Liver (tissue), 9 donors: ENCODE data around the gene TLR10. TPM values are rescaled to one million over a fixed set of nuclear protein-coding genes. Genes with fewer than 3 reads are reported as not detected.
"Not testable (repeated sequence)": the region's sequence is repeated elsewhere in the genome, so short reads cannot be mapped to it uniquely, and the experiment has no call there.

Experiments used
- DNase-seq: peaks from one replicate; pipeline ENCODE4 v3.0.0-alpha.2; 2017; ENCODE audit warnings: low spot score
- H3K27ac ChIP-seq, 2 donors: one replicate each; pipeline ENCODE4 v1.7.0; 2013; ENCODE audit warnings: inconsistent platforms in 2 of 2, low read length in 2 of 2, control low read depth in 1 of 2, low read depth in 1 of 2, mild to moderate bottlenecking in 1 of 2
- H3K27me3 ChIP-seq, 4 donors: one replicate each; pipeline versions ENCODE4 v1.6.1 to v1.7.0; 2013; ENCODE audit warnings: low read length in 3 of 4, inconsistent platforms in 1 of 4, mild to moderate bottlenecking in 1 of 4, moderate library complexity in 1 of 4; ENCODE audit not compliant: control insufficient read depth in 4 of 4, insufficient read depth in 4 of 4
- H3K36me3 ChIP-seq, 4 donors: one replicate each; pipeline versions ENCODE4 v1.6.1 to v1.7.0; 2013; ENCODE audit warnings: low read length in 3 of 4, mild to moderate bottlenecking in 3 of 4, low read depth in 1 of 4, moderate library complexity in 1 of 4; ENCODE audit not compliant: control insufficient read depth in 4 of 4, insufficient read depth in 3 of 4
- H3K4me1 ChIP-seq, 4 donors: one replicate each; pipeline versions ENCODE4 v1.6.1 to v1.7.0; 2013; ENCODE audit warnings: low read length in 3 of 4, mild to moderate bottlenecking in 3 of 4, moderate library complexity in 1 of 4; ENCODE audit not compliant: control insufficient read depth in 4 of 4, insufficient read depth in 4 of 4
- H3K4me3 ChIP-seq, 3 donors: one replicate each; pipeline versions ENCODE4 v1.6.1 to v1.7.0; 2013; ENCODE audit warnings: low read length in 3 of 3, control low read depth in 1 of 3, low read depth in 1 of 3, mild to moderate bottlenecking in 1 of 3
- H3K9ac ChIP-seq, 2 donors: one replicate each; pipeline ENCODE4 v1.7.0; 2013; ENCODE audit warnings: low read length in 2 of 2, mild to moderate bottlenecking in 2 of 2, moderate library complexity in 2 of 2, control low read depth in 1 of 2, low read depth in 1 of 2
- H3K9me3 ChIP-seq, 4 donors: one replicate each; pipeline versions ENCODE4 v1.6.1 to v1.7.0; 2013; ENCODE audit warnings: low read length in 3 of 4; ENCODE audit not compliant: control insufficient read depth in 4 of 4
- ATF3 ChIP-seq: IDR thresholded peaks from 2 replicates; pipeline ENCODE4 v1.6.1; 2016; ENCODE audit warnings: antibody characterized with exemption
- CTCF ChIP-seq: fragments of 150-350 bp; IDR thresholded peaks from 2 replicates; pipeline ENCODE4 v1.5.1; 2017; ENCODE audit warnings: improper control_type of control experiment, low read depth, low read length; ENCODE audit not compliant: missing input control
- EGR1 ChIP-seq, 2 donors: IDR thresholded peaks; 2 replicates each; pipeline ENCODE4 v1.6.1; 2016 to 2018; ENCODE audit warnings: antibody characterized with exemption in 2 of 2, low read depth in 2 of 2
- FOXA2 ChIP-seq: IDR thresholded peaks from 2 replicates; pipeline ENCODE4 v1.6.1; 2016; ENCODE audit warnings: antibody characterized with exemption
- GABPA ChIP-seq, 2 donors: IDR thresholded peaks in 1 of 2; conservative IDR thresholded peaks in 1 of 2; 2 replicates each; pipeline ENCODE4 v1.6.1; 2016; ENCODE audit warnings: antibody characterized with exemption in 2 of 2, mild to moderate bottlenecking in 1 of 2, moderate library complexity in 1 of 2
- HNF4A ChIP-seq, 2 donors: conservative IDR thresholded peaks; 2 replicates each; pipeline ENCODE4 v1.6.1; 2016; ENCODE audit warnings: antibody characterized with exemption in 2 of 2, mild to moderate bottlenecking in 2 of 2
- MAX ChIP-seq: IDR thresholded peaks from 2 replicates; pipeline ENCODE4 v1.6.1; 2016; ENCODE audit warnings: antibody characterized with exemption
- RAD21 ChIP-seq, 2 donors: IDR thresholded peaks; 2 replicates each; pipeline ENCODE4 v1.6.1; 2016; ENCODE audit warnings: antibody characterized with exemption in 2 of 2, mild to moderate bottlenecking in 2 of 2
- REST ChIP-seq: IDR thresholded peaks from 2 replicates; pipeline ENCODE4 v1.6.1; 2016; ENCODE audit warnings: antibody characterized with exemption, mild to moderate bottlenecking
- RXRA ChIP-seq, 2 donors: IDR thresholded peaks; 2 replicates each; pipeline ENCODE4 v1.6.1; 2017 to 2018; ENCODE audit warnings: antibody characterized with exemption in 2 of 2, mild to moderate bottlenecking in 1 of 2
- SP1 ChIP-seq: IDR thresholded peaks from 2 replicates; pipeline ENCODE4 v1.6.1; 2018; ENCODE audit warnings: antibody characterized with exemption, mild to moderate bottlenecking
- TAF1 ChIP-seq: conservative IDR thresholded peaks from 2 replicates; pipeline ENCODE4 v1.6.1; 2016; ENCODE audit warnings: antibody characterized with exemption, mild to moderate bottlenecking
- YY1 ChIP-seq: IDR thresholded peaks from 2 replicates; pipeline ENCODE4 v1.6.1; 2016; ENCODE audit warnings: antibody characterized with exemption, mild to moderate bottlenecking
- WGBS: extraction: QIAGEN DNeasy Blood & Tissue Kit; methylation state at CpG from one replicate; pipeline ENCODE4 v1.1.7; 2013; 5-methylcytosine and 5-hydroxymethylcytosine counted together
- polyA plus RNA-seq, 2 donors: library from polyadenylated mRNA; stranded (reverse) in 1 of 2; unstranded in 1 of 2; fragments of 200-250 nt in 1 of 2; fragments of >200 nt in 1 of 2; fragmentation: Nextera tagmentation in 1 of 2; extraction: Ambion mirVana in 1 of 2; gene quantifications; one replicate each; pipeline versions ENCODE4 v1.2.1 to v1.2.3, GENCODE V29; 2013 to 2015
- total RNA-seq, 2 donors: library from RNA; depleted of rRNA; stranded (reverse); fragments of >200 nt; gene quantifications; one replicate each; pipeline ENCODE4 v1.2.3, GENCODE V29; 2014
- donor health status: healthy.
- donor health status: healthy.
- donor health status: healthy.
- donor health status: healthy.
- donor health status: healthy.

Gene TLR10
- total and polyA plus RNA-seq, 4 donors, result 0.02 to 1.9 (median 0.11) TPM

GRCh38 chr4:38768968-38769394 lies 13.8 kb downstream of the TLR10 start:
- Histone ChIP-seq H3K9me3 (no peaks in the 10 kb centered on the region), H3K27me3 (no peaks in the 10 kb centered on the region), H3K36me3 (no peaks in the 10 kb centered on the region), H3K4me3 (no peak overlapping the region), H3K4me1 (no peaks in the 10 kb centered on the region), H3K9ac (no peak overlapping the region), H3K27ac (no peak overlapping the region)
- DNase-seq, result no peak
- 76% methylated on average over 5 of the region's 5 CpGs for WGBS
- no peak for TF ChIP-seq TAF1
- no peak for TF ChIP-seq REST

- 96% methylated on average over 2 of the region's 2 CpGs for WGBS
- H3K4me3 ChIP-seq, DNase-seq, H3K36me3 ChIP-seq, H3K9me3 ChIP-seq, H3K27me3 ChIP-seq, H3K4me1 ChIP-seq, H3K27ac ChIP-seq, H3K9ac ChIP-seq: not testable (repeated sequence)
Measured at GRCh38 chr4:38766940-38767339, 15.8 kb downstream of the TLR10 start.

GRCh38 chr4:38765382-38765781 lies 17.4 kb downstream of the TLR10 start:
- Histone ChIP-seq H3K27me3 (no peaks in the 10 kb centered on the region), H3K36me3 (no peaks in the 10 kb centered on the region), H3K4me1 (no peaks in the 10 kb centered on the region), H3K4me3 (no peak overlapping the region), H3K27ac (no peak overlapping the region), H3K9ac (no peak overlapping the region), H3K9me3 (no peaks in the 10 kb centered on the region)
- DNase-seq, result no peak
- TF ChIP-seq EGR1 (IDR thresholded peaks at IDR 0.05; ENCODE audit: low read depth in 2 of 2) (no peak), REST (no peak), RXRA (IDR thresholded peaks at IDR 0.05) (no peak), YY1 (no peak), MAX (no peak), FOXA2 (no peak), RAD21 (IDR thresholded peaks at IDR 0.05) (no peak), SP1 (no peak), HNF4A (conservative IDR thresholded peaks at IDR 0.05) (no peak), ATF3 (no peak), GABPA (IDR thresholded peaks at IDR 0.05 in 1 of 2, conservative IDR thresholded peaks at IDR 0.05 in 1 of 2) (no peak), CTCF (no peak), TAF1 (no peak)
- WGBS, result 97% methylated on average over 3 of the region's 3 CpGs
